ENCODE measurements around the gene SH3BP1. TPM values are rescaled to one million over a fixed set of nuclear protein-coding genes. Genes with fewer than 3 reads are reported as not detected.

Gene SH3BP1
- polyA plus RNA-seq, 1 experiment, result 5.8 TPM

- H3K27me3 ChIP-seq (ENCODE audit: control insufficient read depth, insufficient read depth, low read length), result no peaks in the 10 kb centered on the region
- CTCF ChIA-PET, result interaction anchor here (0.6 to 8.8 kb wide), 3 partner anchors 18 to 24 kb away, joined by 3 to 133 read pairs (median 7); partner anchors contain the start of gene NOL12
- H3K4me3 ChIP-seq (ENCODE audit: low read depth, low read length), result no peak overlapping the region
- TF ChIP-seq CTCF (IDR thresholded peaks at IDR 0.05; ENCODE audit: insufficient read depth, low read depth, low read length), result no peak
- H3K36me3 ChIP-seq (ENCODE audit: control insufficient read depth, insufficient read depth, low read length), result peaks cover 1% of the 10 kb centered on the region; the same call in 1 of the 2 replicates
- no peak for DNase-seq (ENCODE audit: low read depth)
- POLR2A ChIA-PET, result interaction anchor here (0.6 kb wide), 1 partner anchor 88 kb away, joined by 9 read pairs; no protein-coding TSS in a partner anchor
Measured at GRCh38 chr22:37664249-37665101, 25.0 kb downstream of the SH3BP1 start.

DNA sequence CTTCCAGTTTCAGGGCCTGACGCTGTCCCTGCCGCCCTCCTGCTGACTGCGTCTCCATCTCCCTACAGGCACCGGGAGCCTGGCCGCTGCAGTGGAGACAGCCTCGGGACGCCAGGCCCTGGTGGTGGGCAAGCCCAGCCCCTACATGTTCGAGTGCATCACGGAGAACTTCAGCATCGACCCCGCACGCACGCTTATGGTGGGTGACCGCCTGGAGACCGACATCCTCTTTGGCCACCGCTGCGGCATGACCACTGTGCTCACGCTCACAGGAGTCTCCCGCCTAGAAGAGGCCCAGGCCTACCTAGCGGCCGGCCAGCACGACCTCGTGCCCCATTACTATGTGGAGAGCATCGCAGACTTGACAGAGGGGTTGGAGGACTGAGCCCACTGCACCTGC, 26.0 kb downstream of the SH3BP1 start:
- ChIA-PET CTCF (interaction anchor here (1.1 to 8.8 kb wide), 2 partner anchors 16 to 17 kb away, joined by 3 to 133 read pairs; partner anchors contain the start of gene NOL12), POLR2A (no interaction called here)
- DNase-seq (ENCODE audit: low read depth), result no peak

DNA sequence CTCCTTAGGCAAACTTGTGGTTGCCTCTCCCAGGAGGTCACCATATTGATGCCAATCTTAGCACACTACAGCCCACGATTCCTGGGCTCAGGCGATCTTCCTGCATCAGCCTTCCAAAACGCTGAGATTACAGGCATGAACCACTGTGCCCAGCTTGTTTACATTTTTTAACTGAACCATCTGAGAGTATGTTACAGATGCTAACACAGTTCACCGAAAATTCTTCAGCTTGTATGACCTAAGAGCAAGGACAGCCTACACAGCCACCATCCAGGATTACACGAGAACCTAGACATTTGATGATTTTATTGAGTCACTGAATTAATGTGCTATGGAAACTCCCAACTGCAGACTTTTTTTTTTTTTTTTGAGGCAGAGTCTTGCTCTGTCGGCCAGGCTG, 30.1 kb downstream of the SH3BP1 start:
- POLR2A ChIA-PET, result no interaction called here
- Histone ChIP-seq H3K4me3 (ENCODE audit: low read depth, low read length) (no peak overlapping the region), H3K36me3 (ENCODE audit: control insufficient read depth, insufficient read depth, low read length) (peaks cover 1% of the 10 kb centered on the region; the same call in 1 of the 2 replicates), H3K27me3 (ENCODE audit: control insufficient read depth, insufficient read depth, low read length) (no peaks in the 10 kb centered on the region)
- no peak for DNase-seq (ENCODE audit: low read depth)
- TF ChIP-seq CTCF (IDR thresholded peaks at IDR 0.05; ENCODE audit: insufficient read depth, low read depth, low read length), result no peak
- CTCF ChIA-PET, result interaction anchor here (1.6 to 3.2 kb wide), 3 partner anchors 8 to 26 kb away, joined by 4 to 13 read pairs (median 11); no protein-coding TSS in a partner anchor

More for the DNA sequence above, 26.0 kb downstream of the SH3BP1 start:
- TF ChIP-seq CTCF (IDR thresholded peaks at IDR 0.05; ENCODE audit: insufficient read depth, low read depth, low read length), result no peak
- Histone ChIP-seq H3K36me3 (ENCODE audit: control insufficient read depth, insufficient read depth, low read length) (peaks cover 1% of the 10 kb centered on the region; the same call in 1 of the 2 replicates), H3K4me3 (ENCODE audit: low read depth, low read length) (no peak overlapping the region), H3K27me3 (ENCODE audit: control insufficient read depth, insufficient read depth, low read length) (no peaks in the 10 kb centered on the region)

DNA sequence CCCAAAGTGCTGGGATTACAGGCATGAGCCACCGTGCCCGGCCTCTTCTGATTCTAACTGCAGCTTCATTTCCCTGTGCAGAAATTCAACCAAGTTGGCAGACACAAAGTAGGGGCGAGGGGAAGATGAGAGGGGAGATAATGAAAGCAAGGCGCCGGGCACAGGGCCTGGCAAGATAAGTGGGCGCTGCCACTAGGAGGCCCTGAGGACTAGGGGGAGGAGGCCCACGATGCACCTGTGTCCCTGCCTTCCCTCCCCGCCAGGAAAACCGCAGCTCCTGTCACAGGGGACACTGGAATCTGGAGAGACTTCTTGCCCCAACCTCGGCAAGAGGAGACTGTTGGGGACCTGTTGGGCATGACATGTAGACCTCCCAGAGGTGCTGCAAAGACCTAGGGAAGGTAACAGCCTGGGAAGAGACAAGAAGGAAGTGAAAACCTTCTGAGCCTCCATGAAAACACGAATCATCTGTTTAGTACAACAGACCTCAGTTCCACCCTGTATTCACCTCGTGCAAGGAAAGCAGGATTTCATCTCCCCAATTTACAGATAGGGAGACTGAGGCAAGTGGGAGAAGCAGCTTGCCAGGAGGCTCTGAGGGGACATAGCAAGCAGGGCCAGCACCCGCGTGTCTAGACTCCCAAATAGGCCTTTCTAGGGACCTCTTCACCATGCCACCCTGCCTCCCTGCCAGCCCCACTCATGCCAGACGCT, 32.9 kb downstream of the SH3BP1 start:
- H3K27me3 ChIP-seq (ENCODE audit: control insufficient read depth, insufficient read depth, low read length), result no peaks in the 10 kb centered on the region
- CTCF ChIA-PET, result interaction anchor here (3.2 to 15.5 kb wide), 2 partner anchors 9 to 28 kb away, joined by 13 to 265 read pairs; partner anchors contain the start of gene SH3BP1
- POLR2A ChIA-PET, result no interaction called here

More for the DNA sequence above, 32.9 kb downstream of the SH3BP1 start:
- no peak for TF ChIP-seq CTCF (IDR thresholded peaks at IDR 0.05; ENCODE audit: insufficient read depth, low read depth, low read length)
- no peak overlapping the region for H3K4me3 ChIP-seq (ENCODE audit: low read depth, low read length)
- no peak for DNase-seq (ENCODE audit: low read depth)
- H3K36me3 ChIP-seq (ENCODE audit: control insufficient read depth, insufficient read depth, low read length), result peaks cover 1% of the 10 kb centered on the region; the same call in 1 of the 2 replicates
